Epithelial cell of proximal tubule (primary cell): ENCODE measurements around the gene EMD. TPM values are rescaled to one million over a fixed set of nuclear protein-coding genes. Genes with fewer than 3 reads are reported as not detected.

ENCODE experiments used
- DNase-seq: peaks from one replicate; pipeline ENCODE4 v3.0.0-alpha.2; 2011; ENCODE audit warnings: low read depth
- H3K4me3 ChIP-seq: 2 replicates; pipeline ENCODE4 v1.5.1; 2011; ENCODE audit warnings: low read depth, mild to moderate bottlenecking, low read length
- total RNA-seq: library from RNA; depleted of rRNA; stranded (reverse); fragments of >200 nt; gene quantifications from 2 replicates; pipeline ENCODE4 v1.2.3, GENCODE V29; 2015
- TF ChIP-seq, protein P1 (sequence below): conservative IDR thresholded peaks from 2 replicates; pipeline ENCODE4 v1.5.1; 2012; ENCODE audit warnings: low read depth, mild to moderate bottlenecking, low read length

The EMD gene
- total RNA-seq, 1 donor from 2014 or later = 50.7 TPM

DNA sequence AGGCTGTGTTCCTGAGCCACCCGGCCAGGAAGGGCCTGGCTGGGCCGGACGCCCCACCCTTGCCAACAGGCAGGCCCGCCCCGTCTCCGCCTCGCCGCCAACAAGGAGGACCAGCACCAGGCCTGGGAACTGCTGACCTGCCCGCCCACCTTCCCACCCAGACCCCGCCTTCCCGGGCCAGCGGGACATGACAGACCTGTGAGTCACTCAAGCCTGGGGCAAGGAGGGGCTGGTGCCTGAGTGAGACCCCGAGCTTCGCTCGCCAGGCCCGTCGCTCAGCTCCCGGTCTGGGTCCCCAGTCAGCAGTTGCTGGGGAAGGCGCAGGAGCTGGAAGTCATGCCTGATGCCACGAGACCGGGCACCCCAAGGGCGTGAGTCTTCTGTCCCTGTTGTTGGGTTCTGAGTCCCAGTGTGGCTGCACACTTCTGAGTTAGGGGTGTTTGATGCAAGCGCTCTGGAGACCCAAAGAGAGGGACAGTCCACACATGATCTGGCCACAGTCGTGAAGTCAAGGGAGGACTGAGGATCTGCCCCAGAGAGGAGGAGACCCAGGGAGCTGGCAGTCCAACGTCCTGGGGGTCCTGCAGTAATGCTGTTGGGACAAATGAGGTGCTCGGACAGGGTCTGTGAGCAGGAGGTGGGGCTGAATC lies 30.3 kb downstream of the EMD start, which contains the start of gene DNASE1L1:
Gene DNASE1L1 (minus strand): TSS at position 33 of the 650 bp plus-strand sequence. CDS start 3,686 bp downstream, outside the sequence.
- peak within 1 kb of the TSS; percentile 45 for H3K4me3 ChIP-seq
- TF ChIP-seq, protein P1, sequence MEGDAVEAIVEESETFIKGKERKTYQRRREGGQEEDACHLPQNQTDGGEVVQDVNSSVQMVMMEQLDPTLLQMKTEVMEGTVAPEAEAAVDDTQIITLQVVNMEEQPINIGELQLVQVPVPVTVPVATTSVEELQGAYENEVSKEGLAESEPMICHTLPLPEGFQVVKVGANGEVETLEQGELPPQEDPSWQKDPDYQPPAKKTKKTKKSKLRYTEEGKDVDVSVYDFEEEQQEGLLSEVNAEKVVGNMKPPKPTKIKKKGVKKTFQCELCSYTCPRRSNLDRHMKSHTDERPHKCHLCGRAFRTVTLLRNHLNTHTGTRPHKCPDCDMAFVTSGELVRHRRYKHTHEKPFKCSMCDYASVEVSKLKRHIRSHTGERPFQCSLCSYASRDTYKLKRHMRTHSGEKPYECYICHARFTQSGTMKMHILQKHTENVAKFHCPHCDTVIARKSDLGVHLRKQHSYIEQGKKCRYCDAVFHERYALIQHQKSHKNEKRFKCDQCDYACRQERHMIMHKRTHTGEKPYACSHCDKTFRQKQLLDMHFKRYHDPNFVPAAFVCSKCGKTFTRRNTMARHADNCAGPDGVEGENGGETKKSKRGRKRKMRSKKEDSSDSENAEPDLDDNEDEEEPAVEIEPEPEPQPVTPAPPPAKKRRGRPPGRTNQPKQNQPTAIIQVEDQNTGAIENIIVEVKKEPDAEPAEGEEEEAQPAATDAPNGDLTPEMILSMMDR = no peak
- DNase-seq = no peak

DNA sequence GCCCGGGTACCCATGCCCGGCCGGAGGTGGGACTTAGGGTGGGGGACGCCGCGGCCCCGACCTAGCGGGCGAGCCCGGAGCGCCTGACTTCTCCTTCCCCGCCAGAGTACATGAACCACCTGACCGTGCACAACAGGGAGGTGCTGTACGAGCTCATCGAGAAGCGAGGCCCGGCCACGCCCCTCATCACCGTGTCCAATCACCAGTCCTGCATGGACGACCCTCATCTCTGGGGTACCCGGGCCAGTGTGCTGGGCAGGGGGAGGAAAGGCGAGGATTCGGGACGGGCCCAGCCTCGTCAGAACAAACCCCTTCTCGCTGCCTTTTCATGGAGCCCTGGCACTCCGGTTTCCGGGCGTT lies 32.9 kb downstream of the EMD start:
- TF ChIP-seq, protein P1 = no peak
- H3K4me3 ChIP-seq = peak overlapping the region; percentile 70
- no peak for DNase-seq

DNA sequence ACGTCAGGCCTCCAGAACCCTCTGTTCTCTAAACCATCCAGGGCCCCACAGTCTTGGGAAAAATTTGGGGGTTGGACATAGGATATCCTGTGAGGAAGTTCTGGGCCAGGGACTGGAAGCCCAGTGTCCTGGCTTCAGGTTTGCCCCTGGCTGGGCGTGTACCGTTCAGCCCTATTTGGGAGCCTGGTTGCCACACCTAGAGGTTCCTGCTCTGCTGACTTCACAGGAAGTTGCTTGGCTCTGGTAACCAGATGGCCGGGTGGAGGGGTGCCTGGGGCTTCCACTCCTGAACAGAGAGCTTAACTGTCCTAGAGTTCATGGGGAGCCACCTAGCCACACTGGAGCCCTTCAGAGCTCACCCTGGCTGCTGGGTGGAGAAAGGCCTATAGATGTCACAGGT lies 33.4 kb downstream of the EMD start:
- no peak for DNase-seq
- peak overlapping the region; percentile 70 for H3K4me3 ChIP-seq
- TF ChIP-seq, protein P1 = no peak

DNA sequence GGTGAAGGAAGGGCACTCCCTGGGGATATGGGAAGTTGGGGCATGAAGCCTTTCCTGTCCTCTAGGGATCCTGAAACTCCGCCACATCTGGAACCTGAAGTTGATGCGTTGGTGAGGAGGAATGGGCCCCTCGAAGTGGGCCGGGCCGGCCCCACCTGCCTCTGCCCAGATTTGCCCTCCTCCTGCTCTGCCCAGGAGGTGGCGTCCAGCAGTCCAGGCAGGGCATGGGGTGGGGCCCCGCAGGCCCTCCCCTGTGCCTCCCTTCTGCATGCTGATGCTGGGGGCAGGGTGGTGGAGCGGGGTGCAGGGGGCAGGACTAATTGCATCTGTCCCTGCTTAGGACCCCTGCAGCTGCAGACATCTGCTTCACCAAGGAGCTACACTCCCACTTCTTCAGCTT lies 34.0 kb downstream of the EMD start:
- no peak overlapping the region for H3K4me3 ChIP-seq
- TF ChIP-seq, protein P1 = no peak
- no peak for DNase-seq

DNA sequence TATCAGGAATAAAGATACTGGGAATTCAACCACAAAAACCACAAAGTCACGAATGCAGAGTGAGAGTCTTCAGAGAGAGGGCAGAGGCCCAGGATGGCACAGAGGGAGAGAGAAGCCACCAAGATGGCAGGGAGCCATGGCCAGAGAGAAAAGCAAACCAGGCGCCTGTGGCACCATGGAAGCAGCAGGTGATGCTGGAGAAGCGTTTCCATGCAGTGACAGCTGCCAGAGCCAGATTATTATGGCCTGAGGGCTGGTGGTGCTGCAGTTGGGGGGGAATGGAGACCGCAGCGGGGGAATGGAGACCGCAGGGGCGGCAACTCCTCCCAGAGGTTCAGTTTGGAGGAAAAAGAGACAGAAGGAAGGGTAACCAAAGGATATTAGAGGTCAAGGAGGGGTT lies 38.1 kb downstream of the EMD start:
- TF ChIP-seq, protein P1 = no peak
- H3K4me3 ChIP-seq = no peak overlapping the region
- DNase-seq = no peak

DNA sequence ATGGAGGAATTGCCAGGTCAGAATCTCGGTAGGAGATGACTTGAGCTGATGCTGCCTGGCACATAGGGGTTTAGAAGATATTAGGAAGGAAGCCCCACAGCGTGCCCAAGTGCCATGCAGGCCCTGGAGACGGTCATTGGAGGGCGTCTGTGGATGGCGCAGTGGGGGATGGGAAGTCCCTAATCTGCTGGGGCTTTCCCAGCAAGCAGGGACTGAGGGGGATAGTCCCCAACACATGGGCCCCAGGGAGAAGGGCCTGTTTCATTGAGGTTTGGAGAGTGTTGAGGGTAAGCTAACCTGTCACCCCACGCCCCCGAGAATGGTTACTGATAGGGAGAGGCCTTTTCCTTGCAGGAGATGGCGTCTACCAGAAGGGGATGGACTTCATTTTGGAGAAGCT lies 40.1 kb downstream of the EMD start:
- DNase-seq = no peak

More for the DNA sequence above, 40.1 kb downstream of the EMD start:
- no peak overlapping the region for H3K4me3 ChIP-seq
- TF ChIP-seq, protein P1 = no peak
